Heart left ventricle (tissue), 16 donors: ENCODE data around the gene CIRBP. TPM values are rescaled to one million over a fixed set of nuclear protein-coding genes. Genes with fewer than 3 reads are reported as not detected.

Experiments used
- ATAC-seq, 4 donors: fragments of 200-7000 bp; cut with Tn5 transposase; one replicate each; pipeline ENCODE4 v1.9.1; 2020 to 2022; ENCODE audit warnings: moderate library complexity in 4 of 4, mild to moderate bottlenecking in 3 of 4, moderate number of reproducible peaks in 1 of 4
- DNase-seq, 5 donors: peaks; one replicate each; pipeline ENCODE4 v3.0.0-alpha.2; 2020
- H3K27ac ChIP-seq, 12 donors: fragments of 200-600 bp; sonication (generic) in 4 of 12; one replicate each; pipeline versions ENCODE4 v1.5.0 to v1.8.0; 2016 to 2022; ENCODE audit warnings: mild to moderate bottlenecking in 2 of 12
- H3K27me3 ChIP-seq, 9 donors: fragments of 200-600 bp; sonication (generic) in 2 of 9; one replicate each; pipeline versions ENCODE4 v1.5.1 to v1.8.0; 2016 to 2022; ENCODE audit warnings: mild to moderate bottlenecking in 3 of 9
- H3K36me3 ChIP-seq, 9 donors: fragments of 200-600 bp; sonication (generic) in 2 of 9; one replicate each; pipeline versions ENCODE4 v1.5.0 to v1.8.0; 2018 to 2022; ENCODE audit warnings: mild to moderate bottlenecking in 2 of 9
- H3K4me1 ChIP-seq, 12 donors: fragments of 200-600 bp; sonication (generic) in 4 of 12; one replicate each; pipeline versions ENCODE4 v1.5.0 to v1.8.0; 2016 to 2022; ENCODE audit warnings: mild to moderate bottlenecking in 3 of 12
- H3K4me3 ChIP-seq, 12 donors: fragments of 200-600 bp; sonication (generic) in 4 of 12; one replicate each; pipeline versions ENCODE4 v1.5.0 to v1.8.0; 2017 to 2022; ENCODE audit warnings: mild to moderate bottlenecking in 9 of 12, moderate library complexity in 4 of 12
- H3K9me3 ChIP-seq, 12 donors: fragments of 200-600 bp; sonication (generic) in 4 of 12; one replicate each; pipeline versions ENCODE4 v1.5.0 to v1.8.0; 2016 to 2022; ENCODE audit warnings: mild to moderate bottlenecking in 1 of 12
- POLR2A ChIP-seq, 2 donors: fragments of 450-650 bp; IDR thresholded peaks; one replicate each; pipeline ENCODE4 v1.6.1; 2017; ENCODE audit warnings: antibody characterized with exemption in 2 of 2, mild to moderate bottlenecking in 2 of 2, moderate library complexity in 2 of 2
- WGBS, 4 donors: extraction: QIAGEN DNeasy Blood & Tissue Kit in 2 of 4; methylation state at CpG; one replicate each; pipeline versions ENCODE4 v1.1.5 to v1.1.7; 2013 to 2018; 5-methylcytosine and 5-hydroxymethylcytosine counted together
- intact Hi-C, 10 donors: fragments of 100-400 bp; cut with DNase I; formaldehyde crosslinking; loops; one replicate each; pipeline versions ENCODE4 v1.11.1 to v1.14.2; 2022
- polyA plus RNA-seq, 2 donors: library from polyadenylated mRNA; stranded (reverse); fragments of 200-250 nt; gene quantifications; one replicate each; pipeline ENCODE4 v1.2.3, GENCODE V29; 2013
- total RNA-seq, 9 donors: library from RNA; depleted of rRNA in 2 of 9; stranded (reverse); fragments of >200 nt in 2 of 9; fragmentation: NEBNext Ultra II Directional in 3 of 9; extraction: Animal tissue kit (Norgen Biotek cat#: 25700) in 3 of 9; gene quantifications; one replicate each; pipeline versions ENCODE4 v1.1.0 to v1.2.4, GENCODE V29; 2016 to 2023
- TF ChIP-seq, protein P1 (sequence below), 12 donors: fragments of 200-600 bp; sonication (generic) in 4 of 12; IDR thresholded peaks; one replicate each; pipeline versions ENCODE4 v1.5.0 to v1.8.0; 2018 to 2022; ENCODE audit warnings: antibody characterized with exemption in 12 of 12, mild to moderate bottlenecking in 5 of 12
- donor health status: ischemic (EF 13 %, LVEDD 7.1; RV severe dilation, severe dysfunction).
- donor health status: healthy with polysubstance abuse.
- donor health status: DM: no; HTN: yes; CAD: no.
- donor health status: DM: no; HTN: no; CAD: no.
- donor health status: ischemic (EF 25% LVEDD 6.9; RV normal size, moderate dysfunction).
- donor health status: ischemic (EF 25% LVEDD 5.7; RV mildly dilated, moderate dysfunction).
- donor health status: healthy.
- donor health status: DM: yes; HTN: yes; CAD: no.
- donor health status: ischemic (EF 35%, LVEDD 5.7; RV mildly dilated, moderate dysfunction).
- donor health status: nonischemic (EF 11% LVEDD 7.7; RV severe dilation, severe dysfunction).
- donor health status: DM: yes; HTN: yes; CAD: no.
- donor health status: PGD.
- donor health status: ischemic (EF 29% LVEDD 5.4; RV normal size, mild dysfunction).
- donor health status: nonischemic (EF 23%, LVEDD 6.1; RV moderate dilation, normal function).

CIRBP gene
- total and polyA plus RNA-seq, 11 donors = 149 to 425 (median 269) TPM

- Histone ChIP-seq H3K27ac (peak overlapping the region; percentile 86 to 100 (median 98)), H3K36me3 (peaks cover 2 to 73% (median 53%) of the 10 kb centered on the region in 9 donors), H3K4me3 (peak overlapping the region; percentile 48 to 98 (median 73)), H3K9me3 (no peaks in the 10 kb centered on the region), H3K27me3 (no peaks in the 10 kb centered on the region), H3K4me1 (peaks cover 4 to 63% (median 52%) of the 10 kb centered on the region in 12 donors)
- DNase-seq = peak in 1 of 5 donors; percentile 69
- peak in 3 of 4 donors; percentile 0 to 73 (median 1) for ATAC-seq
- TF ChIP-seq POLR2A (IDR thresholded peaks at IDR 0.05) = no peak
- TF ChIP-seq, protein P1, sequence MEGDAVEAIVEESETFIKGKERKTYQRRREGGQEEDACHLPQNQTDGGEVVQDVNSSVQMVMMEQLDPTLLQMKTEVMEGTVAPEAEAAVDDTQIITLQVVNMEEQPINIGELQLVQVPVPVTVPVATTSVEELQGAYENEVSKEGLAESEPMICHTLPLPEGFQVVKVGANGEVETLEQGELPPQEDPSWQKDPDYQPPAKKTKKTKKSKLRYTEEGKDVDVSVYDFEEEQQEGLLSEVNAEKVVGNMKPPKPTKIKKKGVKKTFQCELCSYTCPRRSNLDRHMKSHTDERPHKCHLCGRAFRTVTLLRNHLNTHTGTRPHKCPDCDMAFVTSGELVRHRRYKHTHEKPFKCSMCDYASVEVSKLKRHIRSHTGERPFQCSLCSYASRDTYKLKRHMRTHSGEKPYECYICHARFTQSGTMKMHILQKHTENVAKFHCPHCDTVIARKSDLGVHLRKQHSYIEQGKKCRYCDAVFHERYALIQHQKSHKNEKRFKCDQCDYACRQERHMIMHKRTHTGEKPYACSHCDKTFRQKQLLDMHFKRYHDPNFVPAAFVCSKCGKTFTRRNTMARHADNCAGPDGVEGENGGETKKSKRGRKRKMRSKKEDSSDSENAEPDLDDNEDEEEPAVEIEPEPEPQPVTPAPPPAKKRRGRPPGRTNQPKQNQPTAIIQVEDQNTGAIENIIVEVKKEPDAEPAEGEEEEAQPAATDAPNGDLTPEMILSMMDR (IDR thresholded peaks at IDR 0.05) = no peak
- 10 to 42% (median 15%) methylated on average over 11 to 43 of the region's 43 CpGs for WGBS, 4 donors
- intact Hi-C loops = loop anchor here in 7 of 10 donors (5.0 to 10.0 kb wide), 10 partner anchors 79 to 779 kb away; partner anchors contain the start of genes GAMT (in 3 of the 7), DAZAP1 (in 2 of the 7), NDUFS7 (in 2 of the 7) and ADAMTSL5 (in 1 of the 7)
Measured at GRCh38 chr19:1275976-1276627, 7.0 kb downstream of the CIRBP start.

DNA sequence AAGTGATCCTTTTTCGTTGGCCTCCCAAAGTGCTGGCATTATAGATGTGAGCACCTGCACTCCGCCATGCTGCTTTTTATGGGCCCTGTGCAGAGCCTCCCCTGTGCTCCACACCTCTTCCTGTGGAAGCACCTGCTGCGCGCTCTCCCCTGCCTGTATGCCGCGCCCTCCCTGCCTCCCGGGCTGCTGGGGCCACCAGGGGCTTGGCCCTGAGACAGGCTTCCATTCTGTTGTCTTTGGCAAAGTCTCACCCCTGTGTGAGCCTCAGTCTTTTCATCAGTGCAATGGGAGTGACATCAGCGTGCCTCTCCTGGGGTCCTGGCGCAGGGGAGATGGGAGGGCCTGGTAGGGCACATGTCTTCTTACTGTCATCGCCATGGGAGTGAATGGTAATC, 7.5 kb downstream of the CIRBP start:
- peak overlapping the region in 10 of 12 donors; percentile 58 to 98 (median 78) for H3K4me3 ChIP-seq
- TF ChIP-seq, protein P1 (IDR thresholded peaks at IDR 0.05) = no peak
- no peak for TF ChIP-seq POLR2A (IDR thresholded peaks at IDR 0.05)
- DNase-seq (no peak), ATAC-seq (no peak)
- H3K36me3 ChIP-seq = peaks cover 2 to 68% (median 48%) of the 10 kb centered on the region in 9 donors
- H3K27ac ChIP-seq = peak overlapping the region in 8 of 12 donors; percentile 86 to 100 (median 98)
- WGBS, 4 donors = 69 to 79% (median 75%) methylated on average over 10 of the region's 10 CpGs
- intact Hi-C loops = loop anchor here in 7 of 10 donors (5.0 to 10.0 kb wide), 10 partner anchors 78 to 778 kb away; partner anchors contain the start of genes GAMT (in 3 of the 7), DAZAP1 (in 2 of the 7), NDUFS7 (in 2 of the 7) and ADAMTSL5 (in 1 of the 7)
- H3K4me1 ChIP-seq = peaks cover 4 to 57% (median 47%) of the 10 kb centered on the region in 12 donors
- H3K9me3 ChIP-seq = no peaks in the 10 kb centered on the region
- no peaks in the 10 kb centered on the region for H3K27me3 ChIP-seq

GRCh38 chr19:1277061-1277460, 7.9 kb downstream of the CIRBP start:
- intact Hi-C loops = loop anchor here in 7 of 10 donors (5.0 to 10.0 kb wide), 10 partner anchors 78 to 778 kb away; partner anchors contain the start of genes GAMT (in 3 of the 7), DAZAP1 (in 2 of the 7), NDUFS7 (in 2 of the 7) and ADAMTSL5 (in 1 of the 7)
- peak overlapping the region in 1 of 12 donors; percentile 79 for H3K4me3 ChIP-seq
- H3K27ac ChIP-seq = no peak overlapping the region

More at GRCh38 chr19:1277061-1277460, 7.9 kb downstream of the CIRBP start:
- H3K36me3 ChIP-seq = peaks cover 2 to 63% (median 43%) of the 10 kb centered on the region in 9 donors
- no peaks in the 10 kb centered on the region for H3K27me3 ChIP-seq
- peaks cover 4 to 53% (median 43%) of the 10 kb centered on the region in 12 donors for H3K4me1 ChIP-seq
- H3K9me3 ChIP-seq = no peaks in the 10 kb centered on the region
- DNase-seq (no peak), ATAC-seq (no peak)
- WGBS, 4 donors = 92 to 94% (median 93%) methylated on average over 15 of the region's 15 CpGs
- TF ChIP-seq, protein P1 (IDR thresholded peaks at IDR 0.05) = no peak
- TF ChIP-seq POLR2A (IDR thresholded peaks at IDR 0.05) = no peak
